GM21529 (cell line): Measurements from ENCODE around the gene LEPROT.

Experiments
- ATAC-seq: cut with Tn5 transposase; IDR thresholded peaks from one replicate; pipeline ENCODE4 v1.9.1; 2021; ENCODE audit not compliant: unreplicated experiment

The LEPROT gene

GRCh38 chr1:65412256-65412983 is 8.0 kb upstream of the LEPROT start:
- no peak for ATAC-seq

GRCh38 chr1:65412984-65413375 is 7.5 kb upstream of the LEPROT start:
- no peak for ATAC-seq

DNA sequence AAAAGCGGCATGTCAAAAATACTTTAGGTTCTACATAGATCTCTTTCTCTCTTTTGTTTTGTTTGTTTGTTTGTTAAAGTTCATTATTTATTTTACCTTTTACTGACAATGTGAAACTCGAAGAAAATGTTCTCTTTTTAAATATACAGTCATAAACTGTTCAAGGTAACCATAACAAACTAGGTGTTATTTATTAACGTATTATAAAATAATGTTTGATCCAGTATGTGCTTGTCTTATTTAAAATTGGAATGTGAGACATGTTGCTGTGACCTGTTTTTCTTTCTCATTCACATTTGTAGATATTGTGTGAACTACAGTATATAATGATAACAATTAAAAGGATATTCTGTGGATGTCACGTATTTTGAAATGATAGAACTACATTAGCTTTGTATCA is 5.9 kb upstream of the LEPROT start:
- no peak for ATAC-seq

GRCh38 chr1:65416767-65417166 is 3.7 kb upstream of the LEPROT start:
- no peak for ATAC-seq

- ATAC-seq = no peak
Observed at GRCh38 chr1:65417729-65418128, 2.7 kb upstream of the LEPROT start.

- no peak for ATAC-seq
Observed at GRCh38 chr1:65418522-65419185, 1.8 kb upstream of the LEPROT start.

DNA sequence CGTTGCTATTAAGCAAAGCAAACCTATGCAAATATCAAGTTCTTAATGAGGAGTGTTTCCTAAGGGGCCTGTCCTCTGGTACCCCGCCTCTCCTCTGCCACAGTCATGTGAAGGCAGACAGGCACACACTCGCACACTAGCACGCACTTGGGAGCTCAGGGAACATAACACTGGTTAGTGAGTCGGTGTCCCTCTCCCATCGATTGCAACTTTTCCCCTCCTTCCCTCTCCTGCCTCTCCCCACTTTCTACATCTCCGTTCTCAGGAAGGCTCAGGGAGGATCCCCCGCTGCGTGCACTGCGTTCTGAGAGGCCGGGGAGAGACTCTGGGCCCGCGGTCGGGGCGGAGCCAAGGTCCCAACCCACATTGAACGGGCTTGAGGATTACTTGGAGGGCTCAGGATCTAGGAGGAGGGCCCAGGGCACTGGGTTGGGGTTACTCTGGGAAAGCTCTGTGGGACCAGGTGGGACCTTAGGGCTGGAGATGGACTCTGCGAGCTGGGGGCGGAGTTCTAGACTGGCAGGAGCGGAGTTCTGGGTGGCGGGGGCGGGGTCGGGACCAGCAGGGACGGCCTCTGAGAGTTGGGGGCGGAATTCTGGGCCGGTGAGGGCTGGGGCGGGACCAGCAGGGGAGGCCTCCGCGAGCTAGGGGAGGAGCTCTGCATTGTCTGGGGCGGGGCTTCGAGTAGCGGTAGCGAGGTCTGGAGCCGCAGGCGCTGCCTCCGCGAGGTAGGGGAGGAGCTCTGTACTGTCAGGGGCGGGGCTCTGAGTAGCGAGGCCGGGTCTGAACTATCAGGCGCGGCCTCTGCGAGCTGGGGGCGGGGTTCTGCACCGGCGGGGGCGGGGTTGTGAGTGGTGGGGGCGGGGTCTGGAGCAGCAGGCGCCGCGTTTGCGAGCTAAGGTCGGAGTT is 533 bp upstream of the LEPROT start:
- ATAC-seq = peak; percentile 91

DNA sequence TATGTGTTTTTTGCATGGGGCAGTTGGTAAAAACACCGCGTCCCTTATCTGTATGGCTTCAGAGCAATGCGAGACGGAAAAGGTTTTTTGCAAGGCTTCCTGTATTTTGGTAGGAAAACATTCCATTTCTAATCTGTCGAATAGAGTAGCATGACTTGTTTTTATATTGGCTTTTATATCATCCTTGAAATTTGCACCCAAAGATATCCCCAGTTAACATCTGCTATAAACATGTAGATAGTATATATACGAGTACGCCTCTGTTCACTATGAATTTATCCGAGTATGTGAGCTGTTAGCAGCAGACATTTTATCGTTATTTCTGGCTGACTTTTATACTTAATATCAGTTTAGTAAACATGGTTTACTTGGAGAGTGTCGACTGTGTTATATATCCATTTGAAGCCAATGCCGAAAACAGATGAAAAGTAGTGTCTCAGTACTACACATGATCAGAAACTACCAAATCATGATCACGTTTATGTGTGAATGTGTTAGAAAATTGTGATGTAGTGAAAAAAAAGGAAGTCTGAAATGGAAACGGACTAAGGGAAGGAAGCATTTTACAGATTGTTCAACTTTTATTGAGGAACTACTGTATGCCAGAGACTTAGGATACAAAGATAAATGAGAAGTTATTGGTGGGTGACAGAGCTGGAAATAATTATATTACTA is 1.0 kb downstream of the LEPROT start:
- no peak for ATAC-seq

GRCh38 chr1:65422241-65423203 is 2.1 kb downstream of the LEPROT start:
- ATAC-seq = no peak

GRCh38 chr1:65423884-65424572 is 3.6 kb downstream of the LEPROT start:
- no peak for ATAC-seq

GRCh38 chr1:65424573-65424889 is 4.1 kb downstream of the LEPROT start:
- no peak for ATAC-seq

- no peak for ATAC-seq
Observed at GRCh38 chr1:65425006-65425405, 4.5 kb downstream of the LEPROT start.

- ATAC-seq = no peak
Observed at GRCh38 chr1:65425697-65426096, 5.2 kb downstream of the LEPROT start.

- ATAC-seq = no peak
Observed at GRCh38 chr1:65429078-65429477, 8.6 kb downstream of the LEPROT start.

- ATAC-seq = no peak
Observed at GRCh38 chr1:65429806-65430205, 9.3 kb downstream of the LEPROT start.

DNA sequence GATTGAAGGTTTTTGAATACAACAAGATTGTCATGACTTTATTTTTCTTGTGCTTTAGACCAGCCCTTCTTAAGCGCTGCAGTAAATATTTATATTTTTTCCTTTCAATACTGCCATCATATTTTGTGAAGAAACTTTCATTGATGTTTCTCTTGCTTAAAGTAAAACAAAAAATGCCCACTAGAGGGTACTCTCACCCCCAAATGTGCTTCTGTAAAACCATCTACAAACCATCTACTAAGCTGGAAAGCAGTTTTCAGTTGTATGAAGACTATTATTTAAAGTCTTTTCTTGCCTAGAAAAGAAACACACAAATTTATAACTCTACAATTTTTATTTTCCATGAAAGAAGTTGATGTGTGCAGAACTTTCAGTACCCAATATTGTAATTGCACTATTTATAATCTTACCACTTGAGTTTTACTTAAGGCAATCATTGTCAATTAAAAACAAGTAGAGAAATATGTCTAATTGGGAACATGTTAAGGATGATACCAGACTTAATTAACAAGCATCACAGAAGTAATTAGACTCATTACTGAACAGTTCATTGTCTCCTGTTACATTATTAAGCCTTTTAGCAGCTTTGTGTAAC is 10.7 kb downstream of the LEPROT start:
- peak; percentile 64 for ATAC-seq

GRCh38 chr1:65432918-65433317 is 12.4 kb downstream of the LEPROT start:
- ATAC-seq = no peak

DNA sequence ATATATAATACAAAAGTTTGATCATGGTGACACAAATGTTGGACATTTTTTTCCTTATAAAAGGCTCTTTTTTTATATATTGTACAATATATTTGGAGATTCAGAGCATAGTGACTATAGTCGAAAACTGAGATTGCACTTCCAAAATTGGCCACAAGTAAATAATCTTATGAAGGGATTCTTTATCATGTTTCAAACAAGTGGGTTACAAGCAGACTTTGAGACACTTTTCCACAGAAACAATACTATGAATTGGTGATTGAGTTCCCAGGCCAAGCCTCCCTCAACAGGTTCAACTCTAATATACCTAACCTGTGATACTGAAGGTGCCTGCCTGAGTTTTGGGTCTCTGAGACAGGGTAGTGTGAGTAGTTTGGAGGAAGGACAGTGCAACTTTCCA is 13.8 kb downstream of the LEPROT start:
- no peak for ATAC-seq

DNA sequence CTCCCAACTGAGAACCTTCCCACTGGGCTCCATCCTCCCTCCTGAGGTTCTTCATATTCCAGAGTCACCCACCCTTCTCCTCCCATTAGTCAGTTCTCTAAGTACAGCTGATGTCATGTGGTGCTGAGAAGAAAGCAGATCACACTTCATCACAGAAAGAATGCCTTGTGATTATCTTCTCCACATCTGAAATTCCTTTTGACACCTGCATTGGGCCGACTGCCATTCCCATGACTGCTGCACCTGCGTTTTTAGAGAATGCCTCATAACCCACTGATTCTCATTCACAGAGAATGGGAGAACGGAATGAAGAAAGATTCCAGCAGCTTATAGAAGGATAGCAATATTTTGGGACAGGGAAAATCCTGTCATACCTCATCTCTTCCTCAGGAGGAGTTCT is 14.3 kb downstream of the LEPROT start:
- ATAC-seq = no peak
